HEK293 (cell line): ENCODE measurements around the gene MTARC1.

Experiments used
- CTCF ChIA-PET: fragments of 350-600 bp; formaldehyde crosslinking; extraction: SDS; loops from one replicate; lab custom pipeline; 2021; ENCODE audit warnings: antibody characterized with exemption; lab: Yijun Ruan, JAX
- POLR2A ChIA-PET: fragments of 300-600 bp; formaldehyde crosslinking; extraction: SDS; loops from one replicate; lab custom pipeline; 2020; ENCODE audit warnings: antibody characterized with exemption, inconsistent platforms; lab: Yijun Ruan, JAX
- H3K27ac ChIP-seq: fragments of 200-500 bp; sonication (Bioruptor generic); 2 replicates; pipeline ENCODE4 v1.5.1; 2014; ENCODE audit warnings: low read depth, low read length, control low read depth, inconsistent platforms; ENCODE audit errors: extremely low read depth
- H3K36me3 ChIP-seq, 2 experiments: fragments of 200-500 bp in 1 of 2; sonication (Bioruptor generic) in 1 of 2; 1 replicate in 1 of 2; 2 replicates in 1 of 2; pipeline ENCODE4 v1.5.1; 2014 to 2017; ENCODE audit warnings: inconsistent platforms in 2 of 2, low read length in 2 of 2; ENCODE audit not compliant: control insufficient read depth in 2 of 2, insufficient read depth in 1 of 2
- H3K4me1 ChIP-seq: fragments of 200-500 bp; sonication (Bioruptor generic); 2 replicates; pipeline ENCODE4 v1.5.1; 2014; ENCODE audit warnings: mild to moderate bottlenecking, low read length, inconsistent platforms; ENCODE audit not compliant: control insufficient read depth, insufficient read depth
- H3K4me3 ChIP-seq: 2 replicates; pipeline ENCODE4 v1.5.1; 2011; ENCODE audit warnings: low read depth, mild to moderate bottlenecking, control low read depth, low read length, moderate library complexity
- H3K9me3 ChIP-seq: fragments of 200-500 bp; sonication (Bioruptor generic); 2 replicates; pipeline ENCODE4 v1.5.1; 2014; ENCODE audit warnings: low read depth, low read length, inconsistent platforms; ENCODE audit not compliant: control insufficient read depth, insufficient read depth
- ATF2 ChIP-seq: fragments of 450-650 bp; formaldehyde crosslinking; IDR thresholded peaks from 2 replicates; pipeline ENCODE4 v1.5.1; 2016; ENCODE audit warnings: missing biosample characterization, missing genetic modification characterization, low read depth
- BCL11A ChIP-seq: fragments of 450-650 bp; formaldehyde crosslinking; IDR thresholded peaks from 2 replicates; pipeline ENCODE4 v1.5.1; 2016; ENCODE audit warnings: low read depth, missing biosample characterization, missing genetic modification characterization
- GLI4 ChIP-seq: fragments of 450-650 bp; formaldehyde crosslinking; IDR thresholded peaks from 2 replicates; pipeline ENCODE4 v1.5.1; 2016; ENCODE audit warnings: missing biosample characterization, missing genetic modification characterization
- HOXC10 ChIP-seq: sonication (generic); formaldehyde crosslinking; IDR thresholded peaks from 2 replicates; pipeline ENCODE4 v1.8.1; 2023; ENCODE audit warnings: mild to moderate bottlenecking, missing genetic modification reagents
- KLF1 ChIP-seq: fragments of 450-650 bp; formaldehyde crosslinking; IDR thresholded peaks from 2 replicates; pipeline ENCODE4 v1.5.1; 2016; ENCODE audit warnings: missing biosample characterization, missing genetic modification characterization
- KLF17 ChIP-seq: fragments of 450-650 bp; formaldehyde crosslinking; IDR thresholded peaks from 2 replicates; pipeline ENCODE4 v1.5.1; 2016; ENCODE audit warnings: missing biosample characterization, missing genetic modification characterization
- KLF7 ChIP-seq: fragments of 450-650 bp; formaldehyde crosslinking; IDR thresholded peaks from 2 replicates; pipeline ENCODE4 v1.5.1; 2016; ENCODE audit warnings: missing biosample characterization, missing genetic modification characterization, borderline replicate concordance
- OSR2 ChIP-seq: fragments of 450-650 bp; formaldehyde crosslinking; IDR thresholded peaks from 2 replicates; pipeline ENCODE4 v1.5.1; 2016; ENCODE audit warnings: missing biosample characterization, missing genetic modification characterization
- ZBTB21 ChIP-seq: fragments of 450-650 bp; formaldehyde crosslinking; IDR thresholded peaks from 2 replicates; pipeline ENCODE4 v1.5.1; 2017; ENCODE audit warnings: missing biosample characterization, missing genetic modification characterization
- ZBTB8A ChIP-seq: fragments of 450-650 bp; formaldehyde crosslinking; IDR thresholded peaks from 2 replicates; pipeline ENCODE4 v1.5.1; 2016; ENCODE audit warnings: missing biosample characterization, missing genetic modification characterization
- ZIC2 ChIP-seq: fragments of 450-650 bp; formaldehyde crosslinking; IDR thresholded peaks from 2 replicates; pipeline ENCODE4 v1.5.1; 2016; ENCODE audit warnings: missing biosample characterization, missing genetic modification characterization
- ZNF114 ChIP-seq: fragments of 450-650 bp; formaldehyde crosslinking; IDR thresholded peaks from 2 replicates; pipeline ENCODE4 v1.5.0; 2017; ENCODE audit warnings: missing biosample characterization, missing genetic modification characterization
- ZNF121 ChIP-seq: fragments of 450-650 bp; formaldehyde crosslinking; IDR thresholded peaks from 2 replicates; pipeline ENCODE4 v1.5.1; 2016; ENCODE audit warnings: missing biosample characterization, missing genetic modification characterization
- ZNF138 ChIP-seq: fragments of 450-650 bp; formaldehyde crosslinking; IDR thresholded peaks from 2 replicates; pipeline ENCODE4 v1.5.1; 2016; ENCODE audit warnings: missing biosample characterization, missing genetic modification characterization, borderline replicate concordance
- ZNF174 ChIP-seq: fragments of 450-650 bp; formaldehyde crosslinking; IDR thresholded peaks from 2 replicates; pipeline ENCODE4 v1.5.0; 2017; ENCODE audit warnings: missing biosample characterization, mild to moderate bottlenecking, missing genetic modification characterization
- ZNF211 ChIP-seq: fragments of 450-650 bp; formaldehyde crosslinking; IDR thresholded peaks from 2 replicates; pipeline ENCODE4 v1.5.1; 2016; ENCODE audit warnings: low read depth, missing biosample characterization, missing genetic modification characterization
- ZNF266 ChIP-seq: fragments of 450-650 bp; formaldehyde crosslinking; IDR thresholded peaks from 2 replicates; pipeline ENCODE4 v1.5.1; 2016; ENCODE audit warnings: missing biosample characterization, missing genetic modification characterization, low read depth
- ZNF341 ChIP-seq: fragments of 450-650 bp; formaldehyde crosslinking; IDR thresholded peaks from 2 replicates; pipeline ENCODE4; 2016; ENCODE audit warnings: low read depth, missing biosample characterization, missing genetic modification characterization
- ZNF350 ChIP-seq: fragments of 450-650 bp; formaldehyde crosslinking; IDR thresholded peaks from 2 replicates; pipeline ENCODE4 v1.5.0; 2017; ENCODE audit warnings: missing biosample characterization, mild to moderate bottlenecking, missing genetic modification characterization
- ZNF362 ChIP-seq: fragments of 450-650 bp; formaldehyde crosslinking; IDR thresholded peaks from 2 replicates; pipeline ENCODE4 v1.5.1; 2016; ENCODE audit warnings: missing biosample characterization, missing genetic modification characterization
- ZNF510 ChIP-seq: fragments of 450-650 bp; formaldehyde crosslinking; IDR thresholded peaks from 2 replicates; pipeline ENCODE4 v1.5.1; 2018; ENCODE audit warnings: mild to moderate bottlenecking, missing genetic modification characterization, missing biosample characterization; ENCODE audit not compliant: insufficient replicate concordance
- ZNF544 ChIP-seq: fragments of 450-650 bp; formaldehyde crosslinking; IDR thresholded peaks from 2 replicates; pipeline ENCODE4 v1.5.0; 2017; ENCODE audit warnings: missing biosample characterization, missing genetic modification characterization
- ZNF561 ChIP-seq: fragments of 450-650 bp; IDR thresholded peaks from 2 replicates; pipeline ENCODE4 v1.5.1; 2018; ENCODE audit warnings: missing biosample characterization, missing genetic modification characterization, borderline replicate concordance
- ZNF571 ChIP-seq: fragments of 450-650 bp; formaldehyde crosslinking; IDR thresholded peaks from 2 replicates; pipeline ENCODE4 v1.5.0; 2017; ENCODE audit warnings: missing biosample characterization, missing genetic modification characterization
- ZNF585B ChIP-seq: fragments of 450-650 bp; formaldehyde crosslinking; IDR thresholded peaks from 2 replicates; pipeline ENCODE4 v1.5.1; 2016; ENCODE audit warnings: missing biosample characterization, missing genetic modification characterization
- ZNF747 ChIP-seq: fragments of 450-650 bp; formaldehyde crosslinking; IDR thresholded peaks from 2 replicates; pipeline ENCODE4 v1.5.1; 2016; ENCODE audit warnings: missing biosample characterization, missing genetic modification characterization
- ZNF830 ChIP-seq: fragments of 450-650 bp; IDR thresholded peaks from 2 replicates; pipeline ENCODE4 v1.5.0; 2018; ENCODE audit warnings: missing biosample characterization, missing genetic modification characterization, low read depth, mild to moderate bottlenecking, moderate library complexity
- ZNF837 ChIP-seq: fragments of 450-650 bp; formaldehyde crosslinking; IDR thresholded peaks from 2 replicates; pipeline ENCODE4 v1.5.1; 2016; ENCODE audit warnings: missing biosample characterization, missing genetic modification characterization
- ZSCAN16 ChIP-seq: fragments of 450-650 bp; formaldehyde crosslinking; IDR thresholded peaks from 2 replicates; pipeline ENCODE4 v1.5.1; 2016; ENCODE audit warnings: missing biosample characterization, missing genetic modification characterization
- TF ChIP-seq, protein P1 (sequence below): fragments of 450-650 bp; formaldehyde crosslinking; IDR thresholded peaks from 2 replicates; pipeline ENCODE4; 2016; ENCODE audit warnings: missing biosample characterization, missing genetic modification characterization
- TF ChIP-seq, protein P2 (sequence below): fragments of 450-650 bp; IDR thresholded peaks from 2 replicates; pipeline ENCODE4 v1.5.1; 2018; ENCODE audit warnings: missing biosample characterization, mild to moderate bottlenecking, missing genetic modification characterization

Gene MTARC1

GRCh38 chr1:220786337-220787068 lies at the start of gene MTARC1:
Gene MTARC1, plus strand, starts transcription at chr1:220786913. Its CDS starts 32 bp downstream, at chr1:220786945.
- ChIA-PET CTCF (interaction anchor here (0.8 to 3.0 kb wide), 3 partner anchors 11 to 25 kb away, joined by 3 to 28 read pairs (median 3); no protein-coding TSS in a partner anchor), POLR2A (interaction anchor here (0.6 to 1.5 kb wide), 3 partner anchors 25 to 128 kb away, joined by 3 to 4 read pairs (median 3); partner anchors contain the start of gene MTARC2)
- peaks cover under 1 to 27% of the 10 kb centered on the region in 2 experiments; a peak in 2 of 3 replicates for H3K36me3 ChIP-seq
- peaks cover 9% of the 10 kb centered on the region for H3K4me1 ChIP-seq
- peak within 1 kb of the TSS; percentile 83; the same call in 1 of the 2 replicates for H3K27ac ChIP-seq
- H3K4me3 ChIP-seq, result peak within 1 kb of the TSS; percentile 52
- no peaks in the 10 kb centered on the region for H3K9me3 ChIP-seq
- TF ChIP-seq ATF2 (no peak), ZNF174 (tag by site-specific recombination) (no peak), ZNF114 (tag by site-specific recombination) (no peak), KLF1 (tag by site-specific recombination) (peak; percentile 64), ZNF350 (tag by site-specific recombination) (no peak), ZNF138 (tag by site-specific recombination) (no peak), ZNF837 (tag by site-specific recombination) (no peak), ZBTB21 (tag by site-specific recombination) (no peak), ZBTB8A (peak; percentile 96), ZNF585B (tag by site-specific recombination) (no peak), KLF17 (tag by site-specific recombination) (peak; percentile 72), ZNF510 (tag by site-specific recombination) (no peak), ZNF561 (peak; percentile 73), HOXC10 (CRISPR knock-in tag) (no peak), ZNF211 (tag by site-specific recombination) (no peak), BCL11A (tag by site-specific recombination) (peak; percentile 77; the same call in 1 of the 2 replicates), KLF7 (tag by site-specific recombination) (peak; percentile 79; the same call in 1 of the 2 replicates), GLI4 (tag by site-specific recombination) (no peak), OSR2 (tag by site-specific recombination) (peak; percentile 88), ZNF121 (tag by site-specific recombination) (no peak), ZIC2 (peak; percentile 90), ZNF830 (tag by site-specific recombination) (no peak), ZNF362 (tag by site-specific recombination) (no peak), ZNF341 (tag by site-specific recombination) (peak; percentile 88), ZSCAN16 (no peak), ZNF266 (tag by site-specific recombination) (no peak), ZNF747 (tag by site-specific recombination) (no peak), ZNF571 (tag by site-specific recombination) (no peak), ZNF544 (no peak)
- TF ChIP-seq, protein P1, sequence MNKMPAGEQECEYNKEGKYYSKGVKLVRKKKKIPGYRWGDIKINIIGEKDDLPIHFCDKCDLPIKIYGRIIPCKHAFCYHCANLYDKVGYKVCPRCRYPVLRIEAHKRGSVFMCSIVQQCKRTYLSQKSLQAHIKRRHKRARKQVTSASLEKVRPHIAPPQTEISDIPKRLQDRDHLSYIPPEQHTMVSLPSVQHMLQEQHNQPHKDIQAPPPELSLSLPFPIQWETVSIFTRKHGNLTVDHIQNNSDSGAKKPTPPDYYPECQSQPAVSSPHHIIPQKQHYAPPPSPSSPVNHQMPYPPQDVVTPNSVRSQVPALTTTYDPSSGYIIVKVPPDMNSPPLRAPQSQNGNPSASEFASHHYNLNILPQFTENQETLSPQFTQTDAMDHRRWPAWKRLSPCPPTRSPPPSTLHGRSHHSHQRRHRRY (tag by site-specific recombination), result no peak
- TF ChIP-seq, protein P2, sequence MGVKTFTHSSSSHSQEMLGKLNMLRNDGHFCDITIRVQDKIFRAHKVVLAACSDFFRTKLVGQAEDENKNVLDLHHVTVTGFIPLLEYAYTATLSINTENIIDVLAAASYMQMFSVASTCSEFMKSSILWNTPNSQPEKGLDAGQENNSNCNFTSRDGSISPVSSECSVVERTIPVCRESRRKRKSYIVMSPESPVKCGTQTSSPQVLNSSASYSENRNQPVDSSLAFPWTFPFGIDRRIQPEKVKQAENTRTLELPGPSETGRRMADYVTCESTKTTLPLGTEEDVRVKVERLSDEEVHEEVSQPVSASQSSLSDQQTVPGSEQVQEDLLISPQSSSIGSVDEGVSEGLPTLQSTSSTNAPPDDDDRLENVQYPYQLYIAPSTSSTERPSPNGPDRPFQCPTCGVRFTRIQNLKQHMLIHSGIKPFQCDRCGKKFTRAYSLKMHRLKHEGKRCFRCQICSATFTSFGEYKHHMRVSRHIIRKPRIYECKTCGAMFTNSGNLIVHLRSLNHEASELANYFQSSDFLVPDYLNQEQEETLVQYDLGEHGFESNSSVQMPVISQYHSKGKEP (tag by site-specific recombination), result peak; percentile 76
